IMR-90 (cell line): Measurements from ENCODE around the gene FRMD5. TPM values are rescaled to one million over a fixed set of nuclear protein-coding genes. Genes with fewer than 3 reads are reported as not detected.

Experiments
- ATAC-seq: fragments of 200-7000 bp; cut with Tn5 transposase; 2 replicates; pipeline ENCODE4 v1.9.1; 2020; ENCODE audit warnings: low read depth, mild to moderate bottlenecking, moderate library complexity
- BruUV-seq: library from RNA; stranded (reverse); fragments of 400-500 nt; replicated peaks from 2 replicates; lab custom pipeline; 2021; lab: Mats Ljungman, UMichigan
- CTCF ChIA-PET: fragments of 300-600 bp; formaldehyde crosslinking; extraction: SDS; loops from one replicate; lab custom pipeline; 2021; ENCODE audit warnings: antibody characterized with exemption; lab: Yijun Ruan, JAX
- POLR2A ChIA-PET: fragments of 300-600 bp; sonication (Branson Sonifier 250); formaldehyde crosslinking; loops from one replicate; lab custom pipeline; 2022; ENCODE audit warnings: antibody characterized with exemption; ENCODE audit not compliant: unreplicated experiment; lab: Charles Lee
- DNase-seq: peaks from one replicate; pipeline ENCODE4 v3.0.0; 2013
- H2AFZ ChIP-seq: replicated peaks from 2 replicates; pipeline ENCODE3; 2013; ENCODE audit warnings: low read length, mild to moderate bottlenecking; ENCODE audit not compliant: poor library complexity
- H2AK5ac ChIP-seq: 2 replicates; pipeline ENCODE4 v1.6.1; 2013; ENCODE audit warnings: low read depth, low read length, inconsistent platforms
- H2AK9ac ChIP-seq: replicated peaks from 2 replicates; pipeline ENCODE3; 2013; ENCODE audit warnings: mild to moderate bottlenecking, low read depth, low read length, moderate library complexity; ENCODE audit not compliant: poor library complexity
- H2BK120ac ChIP-seq: 2 replicates; pipeline ENCODE4 v1.6.1; 2013; ENCODE audit warnings: low read depth, low read length, inconsistent platforms
- H2BK15ac ChIP-seq: 3 replicates; pipeline ENCODE4 v1.6.1; 2013; ENCODE audit warnings: low read depth, low read length, inconsistent platforms
- H2BK20ac ChIP-seq: 2 replicates; pipeline ENCODE4 v1.6.1; 2013; ENCODE audit warnings: low read depth, mild to moderate bottlenecking, inconsistent platforms, low read length, moderate library complexity
- H2BK5ac ChIP-seq: 2 replicates; pipeline ENCODE4 v1.6.1; 2013; ENCODE audit warnings: mild to moderate bottlenecking, low read depth, low read length, inconsistent platforms; ENCODE audit not compliant: poor library complexity, severe bottlenecking
- H3K14ac ChIP-seq: replicated peaks from 2 replicates; pipeline ENCODE4 v1.6.1; 2013; ENCODE audit warnings: low read depth, low read length, inconsistent platforms
- H3K18ac ChIP-seq: 2 replicates; pipeline ENCODE4 v1.6.1; 2013; ENCODE audit warnings: low read depth, low read length, control low read depth
- H3K23ac ChIP-seq: 2 replicates; pipeline ENCODE4 v1.6.1; 2013; ENCODE audit warnings: low read depth, low read length, inconsistent platforms
- H3K27ac ChIP-seq: 2 replicates; pipeline ENCODE4 v1.5.1; 2013; ENCODE audit warnings: mild to moderate bottlenecking, control low read depth, low read length; ENCODE audit not compliant: insufficient read depth
- H3K27me3 ChIP-seq: 2 replicates; pipeline ENCODE4 v1.6.1; 2013; ENCODE audit warnings: low read length; ENCODE audit not compliant: control insufficient read depth, insufficient read depth
- H3K36me3 ChIP-seq: 2 replicates; pipeline ENCODE4 v1.6.1; 2013; ENCODE audit warnings: low read length, mixed read lengths; ENCODE audit not compliant: control insufficient read depth, insufficient read depth
- H3K4ac ChIP-seq: 2 replicates; pipeline ENCODE4 v1.6.1; 2013; ENCODE audit warnings: low read depth, low read length, inconsistent platforms
- H3K4me1 ChIP-seq: 2 replicates; pipeline ENCODE4 v1.6.1; 2013; ENCODE audit warnings: low read length, mixed read lengths; ENCODE audit not compliant: control insufficient read depth, insufficient read depth
- H3K4me2 ChIP-seq: 2 replicates; pipeline ENCODE4 v1.6.1; 2013; ENCODE audit warnings: low read depth, mild to moderate bottlenecking, control low read depth, low read length, moderate library complexity
- H3K4me3 ChIP-seq: 2 replicates; pipeline ENCODE4 v1.5.1; 2013; ENCODE audit warnings: low read depth, mild to moderate bottlenecking, control low read depth, low read length, moderate library complexity; ENCODE audit not compliant: insufficient read depth
- H3K56ac ChIP-seq: 2 replicates; pipeline ENCODE4 v1.6.1; 2013; ENCODE audit warnings: low read length, inconsistent platforms; ENCODE audit not compliant: insufficient read depth; ENCODE audit errors: extremely low read depth
- H3K79me1 ChIP-seq, 2 experiments: 2 replicates each; pipeline ENCODE4 v1.6.1; 2013; ENCODE audit warnings: low read length in 2 of 2, inconsistent platforms in 1 of 2, low read depth in 1 of 2
- H3K9ac ChIP-seq: 2 replicates; pipeline ENCODE4 v1.6.1; 2013; ENCODE audit warnings: low read depth, low read length, control low read depth
- H3K9me1 ChIP-seq: 2 replicates; pipeline ENCODE4 v1.6.1; 2013; ENCODE audit warnings: low read length, inconsistent platforms; ENCODE audit not compliant: insufficient read depth
- H3K9me3 ChIP-seq: 2 replicates; pipeline ENCODE4 v1.6.1; 2013; ENCODE audit warnings: low read length; ENCODE audit not compliant: control insufficient read depth, insufficient read depth
- H4K20me1 ChIP-seq: 2 replicates; pipeline ENCODE4 v1.6.1; 2013; ENCODE audit warnings: low read length, inconsistent platforms; ENCODE audit not compliant: insufficient read depth
- H4K5ac ChIP-seq: 2 replicates; pipeline ENCODE4 v1.6.1; 2013; ENCODE audit warnings: mild to moderate bottlenecking, low read depth, low read length, control low read depth
- H4K8ac ChIP-seq, 2 experiments: 2 replicates each; pipeline ENCODE4 v1.6.1; 2013; ENCODE audit warnings: low read depth in 2 of 2, low read length in 2 of 2, control low read depth in 1 of 2, inconsistent platforms in 1 of 2
- H4K91ac ChIP-seq: 2 replicates; pipeline ENCODE4 v1.6.1; 2013; ENCODE audit warnings: low read depth, low read length, inconsistent platforms; ENCODE audit not compliant: insufficient read depth
- BHLHE40 ChIP-seq: fragments of 150-350 bp; IDR thresholded peaks from 2 replicates; pipeline ENCODE4 v1.6.1; 2016; ENCODE audit warnings: mild to moderate bottlenecking, low read depth, low read length
- CHD1 ChIP-seq: IDR thresholded peaks from 2 replicates; pipeline ENCODE4 v1.6.1; 2012; ENCODE audit warnings: low read depth, low read length, improper control_type of control experiment
- ELK1 ChIP-seq: fragments of 150-350 bp; IDR thresholded peaks from 2 replicates; pipeline ENCODE4 v1.6.1; 2016; ENCODE audit warnings: low read depth, mild to moderate bottlenecking, low read length, moderate library complexity, borderline replicate concordance
- FOS ChIP-seq: fragments of 150-350 bp; IDR thresholded peaks from 2 replicates; pipeline ENCODE4 v1.6.1; 2016; ENCODE audit warnings: low read depth, low read length
- MAZ ChIP-seq: IDR thresholded peaks from 2 replicates; pipeline ENCODE4 v1.6.1; 2012; ENCODE audit warnings: low read depth, mild to moderate bottlenecking, low read length, improper control_type of control experiment, moderate library complexity, borderline replicate concordance
- MXI1 ChIP-seq: IDR thresholded peaks from 2 replicates; pipeline ENCODE4 v1.6.1; 2012; ENCODE audit warnings: low read depth, mild to moderate bottlenecking, low read length, moderate library complexity, borderline replicate concordance
- POLR2A ChIP-seq: IDR thresholded peaks from 2 replicates; pipeline ENCODE4 v1.6.1; 2012; ENCODE audit warnings: mild to moderate bottlenecking, low read depth, low read length
- RCOR1 ChIP-seq: IDR thresholded peaks from 2 replicates; pipeline ENCODE4 v1.6.1; 2012; ENCODE audit warnings: mild to moderate bottlenecking, low read length, improper control_type of control experiment; ENCODE audit not compliant: insufficient replicate concordance
- SMC3 ChIP-seq: fragments of 150-350 bp; IDR thresholded peaks from 2 replicates; pipeline ENCODE4 v1.6.1; 2016; ENCODE audit warnings: low read depth, mild to moderate bottlenecking, antibody characterized with exemption, low read length, moderate library complexity
- USF2 ChIP-seq: fragments of 150-350 bp; IDR thresholded peaks from 2 replicates; pipeline ENCODE4 v1.6.1; 2017; ENCODE audit warnings: mild to moderate bottlenecking, antibody characterized with exemption, low read length, low read depth
- dilution Hi-C: fragments of 300-500 bp; cut with HindIII; formaldehyde crosslinking; loops from one replicate; pipeline ENCODE4 v1.14.3; 2018; ENCODE audit warnings: low sequenced_read_pairs; ENCODE audit not compliant: unreplicated experiment
- in situ Hi-C: fragments of 300-500 bp; cut with MboI; formaldehyde crosslinking; loops from 3 replicates; pipeline ENCODE4 v1.14.3; 2019; ENCODE audit warnings: low sequenced_read_pairs, inconsistent platforms, mixed read lengths
- intact Hi-C: fragments of 100-400 bp; cut with micrococcal nuclease; formaldehyde crosslinking; loops from 2 replicates; pipeline ENCODE4 v1.10.0; 2022
- polyA plus RNA-seq, 3 experiments: library from polyadenylated mRNA; depleted of rRNA; stranded (reverse); fragments of >200 nt; gene quantifications; 2 replicates each; pipeline ENCODE4 v1.2.3, GENCODE V29; 2012; ENCODE audit warnings: low replicate concordance in 1 of 3
- total RNA-seq: library from RNA; depleted of rRNA; stranded (reverse); fragments of >200 nt; gene quantifications from 2 replicates; pipeline ENCODE4 v1.2.3, GENCODE V29; 2012

Gene FRMD5
- total and polyA plus RNA-seq, 2 of the 4 experiments (the other 2 are of a cell fraction) = 4.1 to 5.4 TPM

GRCh38 chr15:43943511-43943910 lies 251.6 kb downstream of the FRMD5 start:
- Histone ChIP-seq H3K27ac (no peak overlapping the region), H3K4me3 (no peak overlapping the region), H3K36me3 (no peaks in the 10 kb centered on the region), H3K56ac (no peak overlapping the region), H2BK20ac (no peak overlapping the region), H4K5ac (no peak overlapping the region), H2AK9ac (no peak overlapping the region), H2BK5ac (no peak overlapping the region), H2BK120ac (no peak overlapping the region), H3K4me1 (peaks cover 2% of the 10 kb centered on the region; the same call in 1 of the 2 replicates), H3K4ac (no peak overlapping the region), H2BK15ac (no peak overlapping the region), H3K9me1 (no peaks in the 10 kb centered on the region), H3K27me3 (no peaks in the 10 kb centered on the region), H4K91ac (no peak overlapping the region), H2AFZ (no peak overlapping the region), H3K14ac (no peak overlapping the region), H3K9ac (no peak overlapping the region), H4K8ac (no peak overlapping the region), H2AK5ac (no peak overlapping the region), H3K4me2 (no peak overlapping the region), H3K23ac (no peak overlapping the region), H4K20me1 (no peaks in the 10 kb centered on the region), H3K79me1 (no peaks in the 10 kb centered on the region), H3K18ac (no peak overlapping the region; the same call in 1 of the 2 replicates), H3K9me3 (no peaks in the 10 kb centered on the region)
- dilution Hi-C loops = no loop called here
- CTCF ChIA-PET = no interaction called here
- POLR2A ChIA-PET = no interaction called here
- ATAC-seq (peak; percentile 86), DNase-seq (peak; percentile 77)
- in situ Hi-C loops = no loop called here
- TF ChIP-seq USF2 (no peak), MAZ (no peak), SMC3 (no peak), MXI1 (no peak), ELK1 (no peak), RCOR1 (no peak), CHD1 (no peak), POLR2A (no peak), BHLHE40 (no peak), FOS (no peak)
- no TSS peak for BruUV-seq
- intact Hi-C loops = no loop called here
